Right renal cortex interstitium (tissue), 3 donors: ENCODE measurements around the gene MACROD2. TPM values are rescaled to one million over a fixed set of nuclear protein-coding genes. Genes with fewer than 3 reads are reported as not detected.

Experiments
- DNase-seq, 3 donors: peaks; one replicate each; pipeline ENCODE4 v3.0.0-alpha.2; 2013; ENCODE audit warnings: low read depth in 3 of 3, low spot score in 2 of 3
- polyA plus RNA-seq, 3 donors: library from polyadenylated mRNA; unstranded; fragments of 120-200 nt; gene quantifications; one replicate each; pipeline ENCODE4 v1.2.1, GENCODE V29; 2013; ENCODE audit not compliant: insufficient read length in 3 of 3

The MACROD2 gene
- polyA plus RNA-seq, 3 donors, result 14.4 to 15.6 (median 14.5) TPM

GRCh38 chr20:15834857-15835256 is 1839.5 kb downstream of the MACROD2 start:
- no peak for DNase-seq

DNA sequence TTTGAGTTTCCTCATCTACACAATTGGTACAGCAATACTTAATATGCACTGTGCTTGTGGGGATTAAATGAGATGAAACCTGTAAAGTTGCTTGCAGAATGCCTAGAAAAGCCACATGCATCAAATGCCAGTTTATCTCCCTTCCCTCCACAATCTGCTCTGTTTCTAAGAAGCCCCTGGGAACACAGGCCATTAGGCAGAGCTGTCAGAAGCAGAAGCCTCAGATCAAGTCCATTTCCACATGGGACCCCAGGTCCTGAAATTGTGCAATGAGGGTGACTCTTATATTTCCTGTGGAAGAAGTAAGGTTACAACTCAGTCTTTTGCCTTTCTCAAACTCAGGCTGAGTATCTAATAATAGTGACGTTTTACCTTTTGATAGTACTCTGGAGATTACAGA is 1840.5 kb downstream of the MACROD2 start:
- DNase-seq, result no peak

DNA sequence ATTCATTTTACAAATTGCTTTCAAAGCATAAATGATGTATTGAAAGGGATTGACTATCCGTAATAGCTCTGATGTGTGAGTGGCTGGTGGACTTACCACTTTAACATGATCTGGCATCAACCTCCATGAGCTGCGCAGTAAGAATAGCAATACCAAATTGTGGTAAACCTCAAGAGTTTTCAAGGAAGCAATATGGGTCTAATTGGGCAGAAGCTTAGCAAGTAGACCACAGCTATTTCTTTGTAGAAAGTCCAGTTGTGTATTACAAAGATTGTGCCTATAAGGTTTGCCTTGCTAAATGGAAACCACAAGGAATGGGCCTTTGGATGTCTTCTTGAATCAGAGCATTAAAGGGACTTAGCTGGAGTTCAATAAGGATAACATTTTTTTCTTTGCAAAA is 1841.3 kb downstream of the MACROD2 start:
- DNase-seq, result no peak

GRCh38 chr20:15837563-15837962 is 1842.2 kb downstream of the MACROD2 start:
- DNase-seq, result no peak

DNA sequence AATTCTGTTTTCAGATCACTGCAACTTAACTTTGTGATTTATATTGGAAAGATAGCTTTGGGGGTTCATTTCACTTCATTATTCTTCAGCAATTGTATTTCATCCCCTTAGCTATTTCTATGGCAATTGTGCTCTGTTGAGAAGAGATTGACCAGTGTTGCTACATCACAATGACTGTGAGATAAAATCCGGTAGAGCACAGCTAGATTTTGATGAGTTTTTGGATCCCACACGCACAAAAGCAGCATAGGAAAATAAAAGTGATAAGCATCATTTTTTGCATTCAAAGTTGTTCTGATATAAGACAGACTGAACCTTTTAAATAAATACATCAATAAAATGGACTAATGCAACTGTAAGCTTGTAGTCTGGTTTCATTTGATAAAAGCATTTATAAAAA is 1843.2 kb downstream of the MACROD2 start:
- no peak for DNase-seq

DNA sequence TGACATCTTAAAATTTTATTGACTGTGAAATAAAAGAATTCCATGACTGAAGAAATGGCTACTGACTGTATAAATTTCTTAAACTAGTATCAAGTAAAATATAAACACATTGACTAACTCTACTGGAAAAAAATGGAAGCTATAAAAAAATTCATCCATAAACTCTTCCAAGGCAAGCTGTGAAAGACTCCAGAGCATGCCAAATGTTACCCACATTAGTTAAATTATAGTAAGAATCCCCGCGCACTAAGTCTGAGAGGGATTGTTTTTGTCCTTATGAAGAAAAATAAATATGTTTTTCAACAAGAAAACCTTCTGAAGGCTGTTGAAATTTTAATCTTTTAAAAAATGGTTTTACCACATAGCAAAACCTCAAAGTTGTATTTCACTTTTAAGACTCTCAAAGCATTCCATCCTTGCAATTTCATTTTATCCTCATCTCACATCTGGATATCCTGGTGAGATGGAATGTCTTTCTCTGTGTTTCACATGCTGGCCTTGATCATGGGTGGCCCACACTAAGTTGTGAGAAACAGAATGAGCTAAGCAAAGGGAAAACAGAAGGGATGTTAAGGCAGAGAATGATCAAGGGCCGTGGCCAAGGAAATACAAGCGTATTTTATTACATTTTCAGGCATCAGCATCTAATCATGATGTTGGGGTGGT is 1845.5 kb downstream of the MACROD2 start:
- DNase-seq, result no peak

GRCh38 chr20:15842872-15843271 is 1847.6 kb downstream of the MACROD2 start:
- DNase-seq, result no peak

GRCh38 chr20:15843777-15844176 is 1848.5 kb downstream of the MACROD2 start:
- DNase-seq, result no peak

- DNase-seq, result no peak
Observed at GRCh38 chr20:15847196-15847784, 1852.0 kb downstream of the MACROD2 start.

- no peak for DNase-seq
Observed at GRCh38 chr20:15848126-15848525, 1852.8 kb downstream of the MACROD2 start.

DNA sequence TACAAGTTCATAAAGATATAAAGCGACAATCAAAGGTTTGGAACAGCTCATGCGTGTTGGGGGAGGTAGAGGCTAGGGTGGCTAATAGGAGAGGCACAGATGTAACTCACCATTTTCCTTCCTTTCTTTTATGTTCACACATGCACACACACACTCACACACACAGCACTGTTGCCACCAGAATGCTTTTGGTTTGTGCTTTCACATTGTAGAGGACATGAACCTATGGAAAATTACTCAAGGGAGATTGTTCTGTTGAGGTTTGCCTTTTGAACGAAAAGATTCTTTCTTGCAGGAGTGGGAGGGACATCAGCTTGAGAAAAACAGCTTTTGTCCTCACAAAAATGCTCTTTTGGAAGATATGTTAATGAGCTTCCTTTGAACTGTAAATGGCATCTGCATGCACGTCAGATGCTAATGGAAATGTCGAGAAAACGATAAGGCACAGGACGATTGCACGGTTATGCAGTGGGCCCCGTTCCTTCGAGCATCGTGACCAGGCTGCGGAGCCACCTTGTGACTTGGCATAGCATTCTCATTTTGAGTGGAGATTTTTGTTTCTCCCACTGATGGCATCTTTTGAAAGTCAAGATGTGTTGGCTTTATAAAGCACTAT is 1853.8 kb downstream of the MACROD2 start:
- DNase-seq, result no peak

GRCh38 chr20:15851576-15852215 is 1856.4 kb downstream of the MACROD2 start:
- no peak for DNase-seq

DNA sequence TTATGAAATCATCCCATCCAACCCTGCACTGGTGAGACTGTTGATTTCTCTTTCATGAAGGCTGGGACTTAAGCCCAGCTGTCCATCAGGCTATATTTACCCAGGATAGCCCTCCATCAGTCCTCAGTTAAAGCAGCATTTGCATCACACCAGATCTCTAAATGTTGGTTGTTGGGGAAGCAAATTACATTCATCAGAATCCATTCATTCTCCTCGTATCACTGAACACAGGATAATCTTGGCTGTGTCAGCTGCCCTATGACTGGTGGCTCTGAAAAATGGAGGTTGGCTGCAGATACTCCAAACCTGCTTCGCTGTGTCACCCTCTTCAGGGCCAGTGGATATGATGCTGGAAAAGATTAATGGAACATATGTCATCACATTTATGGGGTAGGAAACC is 1859.6 kb downstream of the MACROD2 start:
- no peak for DNase-seq

GRCh38 chr20:15857173-15857784 is 1862.0 kb downstream of the MACROD2 start:
- DNase-seq, result no peak

DNA sequence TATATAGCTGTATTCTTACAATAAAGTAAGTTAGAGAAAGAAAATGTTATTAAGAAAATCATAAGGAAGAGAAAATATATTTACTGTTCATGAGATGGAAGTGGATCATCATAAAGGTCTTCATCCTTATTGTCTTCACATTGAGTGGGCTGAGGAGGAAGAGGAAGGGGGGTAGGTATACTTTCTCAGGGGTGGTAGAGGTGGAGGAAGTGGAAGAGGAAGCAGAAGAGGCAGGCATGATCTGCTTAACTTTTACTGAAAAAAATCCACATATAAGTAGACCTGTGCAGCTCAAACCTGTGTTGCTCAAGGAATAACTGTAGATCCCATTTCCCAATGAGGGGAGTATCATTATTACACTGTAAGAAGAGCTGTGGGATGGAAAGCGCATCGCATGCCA is 1863.7 kb downstream of the MACROD2 start:
- no peak for DNase-seq

GRCh38 chr20:15860850-15861249 is 1865.5 kb downstream of the MACROD2 start:
- no peak for DNase-seq

GRCh38 chr20:15862178-15862577 is 1866.9 kb downstream of the MACROD2 start:
- DNase-seq, result no peak

- no peak for DNase-seq
Observed at GRCh38 chr20:15863735-15864134, 1868.4 kb downstream of the MACROD2 start.

- DNase-seq, result no peak
Observed at GRCh38 chr20:15865553-15865952, 1870.2 kb downstream of the MACROD2 start.

DNA sequence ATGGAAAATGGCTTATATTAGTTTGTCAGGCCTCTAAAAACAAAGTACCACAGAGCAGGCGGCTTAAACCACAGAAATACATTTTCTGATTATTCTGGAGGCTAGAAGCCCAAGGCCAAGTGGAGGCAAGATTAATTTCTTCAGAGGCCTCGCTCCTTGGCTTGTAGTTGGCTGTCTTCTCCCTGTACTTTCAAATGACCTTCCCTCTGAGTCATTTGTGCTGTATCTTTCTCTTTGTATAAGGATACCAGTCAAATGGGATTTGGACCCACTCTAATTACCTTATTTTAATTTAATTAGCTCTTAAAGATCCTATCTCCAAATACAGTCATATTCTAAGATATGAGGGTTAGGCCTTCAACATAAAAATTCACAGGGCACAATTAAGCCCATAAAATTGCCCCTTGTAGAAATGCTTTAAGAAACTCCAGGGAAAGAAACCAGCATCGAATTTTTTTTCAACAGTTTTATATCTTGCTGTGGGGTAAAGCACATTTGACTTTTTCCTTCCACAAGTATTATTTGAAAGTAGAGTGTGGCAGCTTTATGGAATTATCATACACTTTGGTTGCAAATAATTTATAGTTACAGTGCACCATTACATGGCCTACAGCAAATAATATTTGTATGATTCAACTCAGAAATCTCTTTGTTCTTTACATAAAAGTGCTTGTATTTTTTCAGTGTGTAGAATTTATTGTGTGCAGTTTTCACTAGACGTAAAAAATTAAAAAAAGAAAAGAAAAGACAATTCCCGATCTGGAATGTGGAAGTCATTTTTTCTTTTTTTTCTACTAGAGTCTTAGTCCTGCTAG is 1871.8 kb downstream of the MACROD2 start:
- DNase-seq, result peak; percentile 29 to 31 (median 29)
